Chondrocyte (in vitro differentiated cells): ENCODE data around the gene ZNF185. TPM values are rescaled to one million over a fixed set of nuclear protein-coding genes. Genes with fewer than 3 reads are reported as not detected.

Source experiments
- DNase-seq: peaks from one replicate; pipeline ENCODE4 v3.0.0; 2021; ENCODE audit warnings: mixed read lengths, low spot score
- H3K27ac Mint-ChIP-seq: one replicate; pipeline ENCODE4 v1.8.0; 2021; ENCODE audit warnings: mild to moderate bottlenecking, moderate library complexity, mixed read lengths; ENCODE audit not compliant: unreplicated experiment
- H3K27me3 Mint-ChIP-seq: 2 replicates; pipeline ENCODE4 v1.8.0; 2021; ENCODE audit warnings: low read depth, mixed read lengths
- H3K36me3 Mint-ChIP-seq: 2 replicates; pipeline ENCODE4 v1.8.0; 2021; ENCODE audit warnings: low read depth, mixed read lengths
- H3K4me1 Mint-ChIP-seq: 2 replicates; pipeline ENCODE4 v1.8.0; 2021; ENCODE audit warnings: low read depth, mild to moderate bottlenecking, mixed read lengths
- H3K4me3 Mint-ChIP-seq: one replicate; pipeline ENCODE4 v1.8.0; 2021; ENCODE audit warnings: mild to moderate bottlenecking, moderate library complexity, mixed read lengths; ENCODE audit not compliant: unreplicated experiment
- H3K9me3 Mint-ChIP-seq: 2 replicates; pipeline ENCODE4 v1.8.0; 2021; ENCODE audit warnings: low read depth, mixed read lengths
- total RNA-seq: library from RNA; stranded (reverse); gene quantifications from 3 replicates; pipeline ENCODE4 v1.2.1, GENCODE V29; 2021
- TF ChIP-seq, protein P1 (sequence below): fragments of 200-600 bp; sonication (generic); IDR thresholded peaks from 2 replicates; pipeline ENCODE4 v1.5.0; 2021; ENCODE audit warnings: antibody characterized with exemption, mild to moderate bottlenecking, moderate library complexity

Gene ZNF185
- total RNA-seq, 1 donor from 2014 or later, result 14.0 TPM

- TF ChIP-seq, protein P1, sequence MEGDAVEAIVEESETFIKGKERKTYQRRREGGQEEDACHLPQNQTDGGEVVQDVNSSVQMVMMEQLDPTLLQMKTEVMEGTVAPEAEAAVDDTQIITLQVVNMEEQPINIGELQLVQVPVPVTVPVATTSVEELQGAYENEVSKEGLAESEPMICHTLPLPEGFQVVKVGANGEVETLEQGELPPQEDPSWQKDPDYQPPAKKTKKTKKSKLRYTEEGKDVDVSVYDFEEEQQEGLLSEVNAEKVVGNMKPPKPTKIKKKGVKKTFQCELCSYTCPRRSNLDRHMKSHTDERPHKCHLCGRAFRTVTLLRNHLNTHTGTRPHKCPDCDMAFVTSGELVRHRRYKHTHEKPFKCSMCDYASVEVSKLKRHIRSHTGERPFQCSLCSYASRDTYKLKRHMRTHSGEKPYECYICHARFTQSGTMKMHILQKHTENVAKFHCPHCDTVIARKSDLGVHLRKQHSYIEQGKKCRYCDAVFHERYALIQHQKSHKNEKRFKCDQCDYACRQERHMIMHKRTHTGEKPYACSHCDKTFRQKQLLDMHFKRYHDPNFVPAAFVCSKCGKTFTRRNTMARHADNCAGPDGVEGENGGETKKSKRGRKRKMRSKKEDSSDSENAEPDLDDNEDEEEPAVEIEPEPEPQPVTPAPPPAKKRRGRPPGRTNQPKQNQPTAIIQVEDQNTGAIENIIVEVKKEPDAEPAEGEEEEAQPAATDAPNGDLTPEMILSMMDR, result no peak
- Mint-ChIP-seq H3K4me1 (peaks cover 4% of the 10 kb centered on the region), H3K27me3 (peaks cover 4% of the 10 kb centered on the region), H3K9me3 (peaks cover 9% of the 10 kb centered on the region), H3K36me3 (peaks cover 5% of the 10 kb centered on the region), H3K27ac (no peak overlapping the region), H3K4me3 (no peak overlapping the region)
- peak; percentile 84 for DNase-seq
Observed at GRCh38 chrX:152895724-152896420, 2.0 kb upstream of the ZNF185 start.

DNA sequence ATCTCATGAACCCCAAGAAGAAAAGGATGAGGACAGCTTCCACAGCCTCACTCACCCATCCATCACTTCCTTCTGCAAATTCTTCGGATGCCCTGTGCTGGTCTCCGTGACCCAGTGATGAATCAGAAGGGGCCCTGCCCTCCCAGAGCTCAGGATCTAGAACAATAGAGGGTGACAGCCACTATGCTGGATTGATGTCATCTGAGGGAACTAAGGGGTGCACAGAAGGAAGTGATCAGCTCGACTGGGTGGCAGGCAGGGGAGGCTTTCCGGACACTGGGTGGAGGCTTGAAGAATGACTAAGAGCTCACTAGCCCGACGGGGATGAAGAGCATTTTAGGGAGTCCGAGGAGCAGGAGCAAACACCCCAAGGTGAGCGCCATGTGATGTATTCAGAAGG lies 1.4 kb upstream of the ZNF185 start:
- H3K27me3 Mint-ChIP-seq, result no peaks in the 10 kb centered on the region
- H3K36me3 Mint-ChIP-seq, result peaks cover 3% of the 10 kb centered on the region
- H3K9me3 Mint-ChIP-seq, result peaks cover 5% of the 10 kb centered on the region
- peak; percentile 41 for DNase-seq
- H3K4me1 Mint-ChIP-seq, result peaks cover 5% of the 10 kb centered on the region
- H3K4me3 Mint-ChIP-seq, result no peak overlapping the region
- TF ChIP-seq, protein P1, result no peak
- no peak overlapping the region for H3K27ac Mint-ChIP-seq

DNA sequence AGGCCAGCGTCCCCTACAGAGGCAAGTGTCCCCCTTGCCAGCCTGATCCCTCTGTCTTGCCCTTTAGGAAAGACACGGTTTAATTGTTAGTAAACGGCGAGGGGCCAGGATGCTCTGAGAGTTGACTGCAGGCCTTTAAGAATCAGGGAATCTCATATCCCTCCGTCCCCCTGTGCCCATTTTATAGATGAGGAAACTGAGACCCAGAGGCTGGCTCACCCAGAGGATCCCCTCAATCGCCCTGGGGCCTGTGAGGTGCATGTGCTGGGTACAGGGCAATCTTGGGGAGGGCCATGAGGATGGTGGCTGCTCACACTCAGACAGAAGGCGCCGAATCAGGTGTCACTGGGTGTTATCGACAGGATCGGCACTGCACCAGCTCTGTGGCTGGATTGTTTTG lies 575 bp downstream of the ZNF185 start:
- Mint-ChIP-seq H3K27ac (no peak overlapping the region), H3K27me3 (no peaks in the 10 kb centered on the region), H3K9me3 (peaks cover 5% of the 10 kb centered on the region), H3K4me3 (peak overlapping the region; percentile 31), H3K36me3 (peaks cover 3% of the 10 kb centered on the region), H3K4me1 (peaks cover 15% of the 10 kb centered on the region)
- TF ChIP-seq, protein P1, result no peak
- DNase-seq, result peak; percentile 67

DNA sequence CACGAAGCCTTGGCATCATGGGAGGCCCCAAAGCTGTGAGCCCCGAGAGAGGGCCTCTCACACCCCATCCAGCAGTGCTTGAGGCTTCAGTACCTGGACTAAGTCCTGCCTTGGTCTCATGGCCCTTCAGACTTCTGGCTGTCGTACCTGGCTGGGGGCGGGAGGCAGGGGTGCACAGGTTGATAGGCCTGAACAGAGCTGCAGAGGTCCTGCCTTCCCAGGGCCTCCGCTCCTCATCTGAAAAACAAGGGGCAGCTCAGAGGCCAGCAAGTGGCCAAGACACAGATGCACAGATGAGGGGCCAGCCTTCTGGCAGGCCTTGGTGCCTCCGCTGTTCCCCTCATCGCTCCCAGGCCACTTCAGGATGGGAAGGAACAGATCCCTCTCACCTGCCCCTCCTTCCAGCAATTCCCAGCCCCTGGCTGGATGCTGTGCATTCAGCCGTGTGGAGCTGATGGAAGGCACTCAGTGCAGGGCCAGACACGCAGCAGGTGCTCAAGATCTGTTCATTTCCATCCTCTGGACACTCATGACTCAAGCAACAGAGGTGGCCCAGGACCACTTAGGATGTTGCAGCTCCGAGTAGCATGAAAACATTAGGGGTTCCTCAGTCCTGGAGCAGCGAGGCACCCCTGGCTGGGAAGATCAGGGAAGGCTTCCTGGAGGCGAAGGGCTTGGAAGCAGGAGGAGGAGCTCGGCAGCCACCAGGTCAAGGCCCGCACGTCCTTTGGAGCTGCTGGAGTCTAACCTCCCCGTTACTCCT lies 1.4 kb downstream of the ZNF185 start:
- TF ChIP-seq, protein P1, result no peak
- Mint-ChIP-seq H3K4me3 (peak overlapping the region; percentile 4), H3K27me3 (no peaks in the 10 kb centered on the region), H3K27ac (no peak overlapping the region), H3K9me3 (peaks cover 5% of the 10 kb centered on the region), H3K36me3 (peaks cover 3% of the 10 kb centered on the region), H3K4me1 (peaks cover 18% of the 10 kb centered on the region)
- peak; percentile 79 for DNase-seq

DNA sequence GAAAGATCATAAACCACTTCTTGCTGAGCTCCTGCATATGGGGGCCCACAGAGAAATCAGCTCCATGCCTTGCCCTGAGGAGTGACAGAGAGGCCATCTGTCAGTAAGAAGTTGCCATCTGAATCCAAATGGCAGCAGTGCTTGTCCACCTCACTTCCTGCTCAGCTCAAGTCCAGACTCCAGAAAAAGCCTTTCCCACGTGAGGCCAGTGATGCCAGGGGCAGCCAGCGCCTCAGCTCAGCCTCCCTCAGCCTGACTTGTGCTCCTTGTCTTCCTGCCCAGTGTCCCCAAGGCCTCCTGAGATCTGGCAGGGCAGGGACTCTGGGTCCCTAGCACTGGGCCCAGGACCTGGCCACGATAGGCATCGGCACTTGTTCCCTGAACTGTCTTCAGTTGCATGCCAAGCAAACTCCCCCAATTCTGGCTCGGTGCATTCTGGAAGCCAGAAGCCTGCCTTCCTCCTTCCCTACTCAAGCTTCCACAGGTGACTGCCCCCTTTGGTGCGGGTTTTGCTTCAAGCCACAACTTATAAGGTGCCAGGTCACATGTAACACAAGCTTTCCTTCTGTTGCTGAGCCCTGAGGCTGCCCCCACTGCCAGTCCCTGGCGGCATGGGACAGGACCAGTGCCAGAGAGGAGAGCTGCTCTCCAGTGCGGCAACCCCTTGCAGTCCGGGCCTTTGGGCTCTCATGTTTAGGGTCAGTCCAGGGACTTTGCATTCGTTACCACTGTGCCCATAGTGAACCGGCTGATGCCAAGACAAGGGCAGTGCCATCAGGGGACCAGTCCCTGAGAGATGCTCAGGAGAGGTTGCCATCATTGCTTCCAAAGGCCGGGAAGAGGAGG lies 2.2 kb downstream of the ZNF185 start:
- Mint-ChIP-seq H3K4me3 (no peak overlapping the region), H3K9me3 (peaks cover 5% of the 10 kb centered on the region), H3K36me3 (peaks cover 3% of the 10 kb centered on the region), H3K27me3 (no peaks in the 10 kb centered on the region), H3K4me1 (peaks cover 18% of the 10 kb centered on the region), H3K27ac (peak overlapping the region; percentile 57)
- TF ChIP-seq, protein P1, result no peak
- peak; percentile 66 for DNase-seq
